HG03354 (cell line): ENCODE data around the gene FBXO46.
"Not testable (repeated sequence)": the region's sequence is repeated elsewhere in the genome, so short reads cannot be mapped to it uniquely, and the experiment has no call there.

Experiments used
- ATAC-seq: cut with Tn5 transposase; IDR thresholded peaks from one replicate; pipeline ENCODE4 v1.9.1; 2021; ENCODE audit warnings: mild to moderate bottlenecking; ENCODE audit not compliant: unreplicated experiment, poor library complexity, severe bottlenecking

Gene FBXO46

DNA sequence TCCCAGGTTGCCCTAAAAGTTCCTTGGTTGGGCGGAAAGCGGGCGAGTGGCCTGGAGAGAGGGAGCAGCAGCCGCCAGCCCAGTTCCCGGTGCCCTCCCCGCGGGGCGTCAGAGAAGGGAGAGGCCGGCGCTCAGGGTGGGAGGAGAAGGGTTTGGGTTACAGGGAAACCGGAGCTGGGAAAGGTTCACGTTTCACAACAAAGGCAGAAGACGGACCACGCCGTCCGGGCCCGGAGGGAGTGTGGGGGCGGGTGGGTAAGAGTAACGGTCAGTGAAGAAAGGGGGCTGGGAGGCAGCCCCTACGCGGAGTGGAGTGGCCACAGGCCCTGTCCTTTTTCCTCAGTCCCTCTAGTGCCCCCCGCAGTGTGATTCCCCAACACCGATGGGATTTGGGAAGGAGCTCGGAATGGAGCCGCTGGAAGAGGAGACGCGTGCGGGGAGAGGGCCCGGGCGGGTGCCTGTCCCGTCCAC lies 36.7 kb upstream of the FBXO46 start:
- ATAC-seq, result no peak

DNA sequence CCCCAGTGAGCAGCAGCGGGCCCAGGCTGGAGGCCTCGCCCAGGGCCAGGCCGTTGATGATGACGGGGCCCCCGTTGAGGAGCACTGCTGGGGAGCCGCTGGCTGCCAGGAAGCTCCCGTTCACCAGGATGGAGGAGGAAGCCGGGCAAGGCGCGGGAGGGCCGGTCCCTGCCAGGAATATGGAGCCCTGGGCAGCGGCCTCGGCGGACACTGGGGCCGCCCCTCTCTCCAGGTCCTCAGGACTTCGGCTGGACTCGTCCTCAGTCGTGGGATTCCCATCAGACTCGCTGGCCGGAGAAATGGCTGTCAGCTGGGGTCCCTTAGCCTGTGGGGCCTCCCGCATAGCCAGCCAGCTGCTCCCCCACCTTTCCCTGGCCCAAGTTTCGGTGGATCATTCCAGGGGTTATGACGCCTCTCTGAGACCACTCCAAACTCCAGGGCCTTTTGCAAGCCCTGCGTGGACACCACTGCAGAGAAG lies 36.2 kb upstream of the FBXO46 start:
- no peak for ATAC-seq

DNA sequence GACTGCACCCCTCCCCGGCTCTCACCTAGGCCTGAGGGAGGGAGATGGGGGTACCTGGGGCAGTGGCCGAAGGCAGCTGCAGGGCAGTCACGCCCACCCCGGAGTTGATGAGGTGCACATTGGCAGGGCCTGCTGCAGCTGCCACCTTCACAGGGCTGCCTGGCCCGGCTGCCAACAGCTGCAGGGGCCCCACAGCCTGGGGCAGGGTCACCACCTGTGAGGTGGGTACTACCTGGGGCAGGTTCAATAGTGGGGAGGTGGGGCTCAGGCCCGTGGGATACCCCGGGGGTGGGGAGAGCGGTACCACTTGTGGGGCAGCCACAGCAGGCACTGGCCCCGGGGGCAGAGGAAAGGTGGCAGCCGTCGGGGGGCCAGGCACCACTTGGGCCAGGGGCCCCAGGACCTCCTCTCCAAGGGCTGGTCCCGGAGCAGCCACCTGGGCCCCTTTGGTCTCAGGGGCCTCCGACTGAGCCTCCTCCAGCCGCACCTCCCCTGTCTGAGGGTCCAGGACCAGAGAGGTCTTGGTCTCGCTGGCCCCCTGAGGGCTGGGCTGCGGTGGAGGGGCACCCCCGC lies 35.7 kb upstream of the FBXO46 start:
- ATAC-seq, result no peak

DNA sequence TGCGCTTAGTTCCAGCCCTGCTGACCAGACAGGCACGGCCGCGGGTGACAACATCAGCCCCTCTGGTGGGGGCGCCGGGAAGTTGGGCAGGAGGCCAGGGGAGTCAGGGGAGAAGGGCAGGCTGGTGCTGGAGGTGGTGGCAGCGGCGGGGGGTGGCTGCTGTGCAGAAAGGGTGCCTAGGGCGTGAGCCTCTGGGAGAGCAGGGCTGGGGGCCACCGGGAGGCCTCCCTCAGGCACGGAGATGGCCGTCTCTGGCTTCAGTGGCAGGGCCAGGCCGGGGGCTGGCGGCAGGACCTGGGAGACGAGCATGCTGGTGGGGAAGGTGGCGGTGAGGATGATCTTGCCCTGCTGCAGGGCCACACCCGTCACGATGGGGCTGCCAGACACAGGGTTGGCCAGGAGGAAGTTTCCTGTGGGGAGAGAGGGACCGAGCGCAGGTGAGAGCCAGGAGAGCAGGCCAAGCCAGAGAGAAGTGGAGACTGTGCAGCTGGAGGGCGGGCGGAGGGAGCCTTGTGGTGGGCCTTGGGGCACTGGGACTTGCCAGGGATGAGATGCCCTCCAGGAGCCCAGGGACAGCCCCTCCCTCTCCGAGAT lies 35.1 kb upstream of the FBXO46 start:
- ATAC-seq, result no peak

DNA sequence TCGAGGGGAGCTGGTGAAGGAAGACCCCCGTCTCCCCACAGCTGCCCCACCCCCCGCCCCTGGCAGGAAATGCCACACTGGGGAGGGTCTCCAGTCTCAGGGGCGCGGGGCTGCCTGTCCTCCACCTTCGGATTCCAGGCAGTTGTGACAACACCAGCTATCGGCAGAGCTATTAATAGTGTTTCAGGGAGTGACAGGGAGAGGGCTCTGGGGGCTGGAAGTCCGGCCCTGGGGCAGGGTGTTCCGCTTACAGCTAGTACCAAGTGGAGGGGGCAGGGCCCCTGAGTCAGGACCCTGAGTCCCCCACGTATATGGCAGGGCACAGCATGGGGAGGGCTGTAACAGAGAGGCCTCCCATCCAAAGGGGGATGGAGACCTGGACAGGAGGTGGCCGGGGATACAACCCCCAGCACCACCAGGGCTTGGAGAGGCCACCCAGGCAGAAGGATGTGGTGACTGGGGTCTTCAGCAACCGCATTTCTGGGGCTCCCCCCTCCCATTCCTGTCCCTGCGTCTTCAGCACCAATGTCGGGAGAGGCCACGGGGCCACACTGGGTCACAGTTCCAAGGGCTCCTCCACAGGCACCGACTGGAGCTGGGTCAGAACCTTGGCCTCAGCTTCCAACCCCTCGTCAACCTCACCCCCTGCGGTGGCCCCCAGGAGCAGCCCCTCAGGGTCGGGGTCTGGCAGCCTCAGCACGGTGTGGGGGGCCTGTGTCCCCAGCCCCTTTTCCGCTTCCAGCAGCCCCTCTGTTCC lies 34.4 kb upstream of the FBXO46 start:
- no peak for ATAC-seq

DNA sequence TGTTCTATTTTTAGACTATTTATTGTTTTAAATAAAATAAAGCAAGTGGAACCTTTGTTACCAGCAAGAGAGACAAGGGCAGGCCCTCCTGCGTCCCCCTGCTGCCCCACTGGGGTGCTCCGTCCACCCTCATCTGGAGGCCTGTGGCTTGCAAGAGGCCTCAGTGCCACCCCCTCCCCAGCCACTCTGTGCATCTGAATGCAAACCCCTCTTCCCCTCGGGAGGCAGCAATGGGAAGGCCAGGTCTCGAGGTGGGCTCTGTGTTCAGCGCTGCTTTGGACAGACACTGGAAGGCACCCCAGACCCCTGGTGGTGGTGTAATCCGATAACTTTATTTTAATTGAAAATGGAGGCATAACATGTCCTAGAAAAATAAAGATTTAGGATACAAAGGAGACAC lies 33.8 kb upstream of the FBXO46 start:
- ATAC-seq, result no peak

DNA sequence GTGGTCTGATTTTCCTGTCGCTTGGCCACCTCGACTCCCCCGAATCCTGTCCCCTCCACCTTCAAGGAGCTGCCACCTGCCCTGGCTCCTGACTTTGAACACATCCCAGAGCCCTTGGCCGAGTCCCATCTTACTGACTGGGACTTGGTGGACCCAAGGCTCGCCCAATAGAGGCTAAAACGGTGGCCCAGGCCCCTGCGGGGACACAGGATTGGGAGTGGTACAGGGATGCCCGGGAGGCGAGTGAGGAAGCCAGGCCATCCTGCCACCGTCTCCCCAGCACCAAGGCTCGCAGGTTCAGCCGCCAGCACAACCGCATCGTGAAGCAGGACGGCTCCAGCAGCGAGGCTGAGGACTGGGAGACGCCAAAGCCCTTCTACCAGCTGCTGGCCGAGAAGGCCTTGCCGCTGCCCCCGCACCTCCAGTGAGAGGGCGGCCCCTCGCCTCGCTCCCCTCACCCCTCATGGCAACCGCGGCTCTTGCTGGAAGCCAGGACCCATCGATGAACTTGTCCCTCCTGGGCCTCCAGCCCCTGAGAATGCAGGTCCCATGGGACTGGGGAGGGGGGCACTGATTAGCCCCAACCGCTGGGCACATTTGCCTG lies 33.1 kb upstream of the FBXO46 start:
- ATAC-seq, result no peak

DNA sequence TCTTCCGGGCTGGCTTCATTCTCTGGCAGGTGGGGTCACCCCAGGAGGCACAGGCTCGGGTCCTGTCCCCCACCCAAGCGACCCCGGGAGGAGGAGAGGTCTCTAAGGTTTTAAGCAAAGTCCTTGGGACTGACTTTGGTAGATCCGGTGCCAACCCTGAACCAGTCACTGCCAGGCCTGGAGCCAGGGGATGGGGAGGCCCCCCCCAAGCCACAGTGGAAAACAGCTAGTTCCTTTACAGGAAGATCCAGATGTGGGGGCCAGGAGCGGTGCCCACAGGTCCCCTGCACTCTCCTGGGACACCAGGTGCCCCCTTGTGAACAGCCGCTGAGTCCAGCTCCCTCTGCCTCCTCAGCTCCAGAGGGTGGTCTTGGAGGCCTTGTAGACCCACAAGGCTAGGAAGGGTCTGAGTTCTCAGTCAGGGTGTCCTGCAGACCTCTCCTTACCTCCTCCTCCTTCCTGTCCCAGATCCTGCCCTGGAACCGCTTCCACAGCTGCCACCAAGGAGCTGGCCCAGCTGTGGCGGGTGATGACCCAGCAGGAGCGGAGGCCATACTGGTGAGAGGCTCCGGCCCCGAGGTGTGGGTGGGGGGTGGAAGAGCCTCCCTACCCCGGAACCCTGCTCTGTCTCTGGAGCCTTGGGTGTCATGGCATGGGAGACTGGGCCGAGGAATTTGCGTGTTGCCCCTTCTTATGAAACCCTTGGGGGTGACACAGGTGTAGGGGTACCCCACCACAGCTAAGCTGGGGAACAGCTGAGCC lies 32.4 kb upstream of the FBXO46 start:
- no peak for ATAC-seq

DNA sequence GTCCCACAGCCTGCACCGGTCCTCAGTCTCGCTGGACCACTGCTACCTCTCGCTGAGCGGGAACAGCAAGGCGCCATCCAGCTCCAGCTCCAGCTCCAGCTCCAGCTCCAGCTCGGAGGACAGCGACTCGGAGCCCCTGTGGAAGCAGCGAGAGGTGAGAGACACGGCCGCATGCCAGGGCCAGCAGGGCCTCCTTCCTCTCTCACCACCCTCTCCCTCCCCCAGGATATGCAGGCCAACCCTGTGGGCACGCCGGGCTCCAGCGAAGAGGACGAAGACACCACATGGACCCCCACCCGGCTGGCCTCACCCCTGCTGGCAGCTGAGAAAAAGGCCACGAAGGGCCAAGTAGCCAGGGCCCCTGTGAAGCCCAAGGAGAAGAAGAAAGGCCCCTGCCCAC lies 31.0 kb upstream of the FBXO46 start:
- ATAC-seq, result no peak

DNA sequence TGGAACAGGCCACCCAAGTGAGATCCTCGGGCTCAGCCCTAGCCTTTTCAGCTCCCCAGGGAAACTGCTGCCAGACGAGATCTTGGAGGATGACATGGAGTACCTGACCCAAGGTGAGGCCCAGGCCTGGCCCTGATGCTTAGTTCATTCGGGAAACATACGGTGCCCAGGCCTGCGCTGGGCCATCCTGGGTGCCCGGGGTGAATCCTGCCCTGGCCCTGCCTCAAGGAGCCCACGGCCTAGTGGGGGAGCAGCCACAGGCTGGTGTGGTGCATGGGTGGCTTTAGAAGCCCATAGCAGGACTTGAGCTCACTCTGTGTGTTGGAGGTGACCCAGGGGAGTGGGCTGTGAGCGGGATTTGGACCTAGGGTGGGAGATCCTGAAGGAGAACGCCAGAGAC lies 28.2 kb upstream of the FBXO46 start:
- ATAC-seq, result no peak

DNA sequence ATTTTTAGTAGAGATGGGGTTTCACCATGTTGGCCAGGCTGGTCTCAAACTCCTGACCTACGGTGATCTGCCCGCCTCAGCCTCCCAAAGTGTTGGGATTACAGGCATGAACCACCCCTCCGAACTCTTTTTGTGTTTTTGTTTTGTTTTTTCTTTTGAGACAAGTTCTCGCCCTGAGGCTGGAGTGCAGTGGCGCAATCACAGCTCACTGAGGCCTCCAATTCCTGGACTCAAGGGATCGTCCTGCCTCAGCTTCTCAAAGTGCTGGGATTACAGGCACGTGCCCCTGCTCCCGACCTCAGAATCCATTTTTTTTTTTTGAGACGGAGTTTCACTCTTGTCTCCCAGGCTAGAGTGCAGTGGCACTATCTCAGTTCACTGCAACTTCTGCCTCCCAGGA lies 27.0 kb upstream of the FBXO46 start:
- ATAC-seq, result no peak

DNA sequence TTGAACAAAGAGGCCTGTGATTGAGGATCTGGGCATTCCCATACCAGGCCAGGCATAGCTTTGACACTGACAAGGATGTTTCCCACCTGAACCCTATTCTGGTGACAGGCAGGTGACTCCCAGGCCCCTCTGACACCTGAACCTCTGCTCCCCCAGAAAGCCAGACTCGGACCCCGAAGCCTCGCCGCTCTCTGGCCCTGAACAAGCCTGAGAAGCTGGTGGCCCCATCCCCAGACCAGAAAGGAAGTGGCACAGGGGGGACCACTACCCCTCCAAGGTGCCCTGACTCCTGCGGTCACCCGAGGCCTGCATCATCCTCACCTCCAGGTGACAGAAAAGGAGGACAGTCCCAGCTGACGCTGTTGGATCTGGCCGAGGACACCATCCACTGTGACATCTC lies 23.6 kb upstream of the FBXO46 start:
- no peak for ATAC-seq

DNA sequence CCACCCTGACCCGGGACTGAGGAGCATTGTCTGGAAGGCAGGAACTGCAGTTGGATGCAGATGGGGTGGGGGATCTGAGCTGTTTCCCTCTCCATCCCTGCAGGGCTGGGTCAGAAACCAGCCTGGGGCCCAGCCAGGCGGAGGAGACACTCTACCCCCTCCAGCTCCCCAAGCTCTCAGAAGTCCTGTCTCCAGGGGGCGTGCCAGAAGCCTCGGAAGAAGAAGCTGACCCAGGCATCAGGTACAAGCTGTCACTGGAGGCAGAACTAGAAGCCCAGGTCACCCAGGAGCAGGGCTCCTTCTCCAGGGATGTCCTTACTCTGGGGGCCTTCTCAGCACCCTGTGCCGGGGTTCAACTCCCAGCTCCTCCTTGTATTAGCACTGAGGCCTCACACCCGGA lies 22.9 kb upstream of the FBXO46 start:
- ATAC-seq, result no peak

DNA sequence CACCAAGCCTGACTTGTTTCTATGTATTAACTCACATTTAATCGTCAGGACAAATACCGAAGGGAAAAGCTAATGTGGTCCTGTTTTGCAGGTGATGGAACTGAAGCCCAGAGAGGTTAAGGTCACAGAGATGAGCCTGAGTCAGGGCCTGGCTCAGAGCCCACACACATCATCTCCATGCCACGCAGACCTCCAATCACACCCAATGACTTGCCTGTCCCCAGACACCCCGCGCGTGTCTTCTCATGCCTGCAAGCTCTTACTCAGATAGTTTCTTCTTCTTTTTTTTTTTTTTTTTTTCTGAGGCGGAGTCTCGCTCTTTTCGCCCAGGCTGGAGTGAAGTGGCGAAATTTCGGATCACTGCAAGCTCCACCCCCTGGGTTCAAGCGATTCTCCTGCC lies 21.9 kb upstream of the FBXO46 start:
- ATAC-seq, result no peak

DNA sequence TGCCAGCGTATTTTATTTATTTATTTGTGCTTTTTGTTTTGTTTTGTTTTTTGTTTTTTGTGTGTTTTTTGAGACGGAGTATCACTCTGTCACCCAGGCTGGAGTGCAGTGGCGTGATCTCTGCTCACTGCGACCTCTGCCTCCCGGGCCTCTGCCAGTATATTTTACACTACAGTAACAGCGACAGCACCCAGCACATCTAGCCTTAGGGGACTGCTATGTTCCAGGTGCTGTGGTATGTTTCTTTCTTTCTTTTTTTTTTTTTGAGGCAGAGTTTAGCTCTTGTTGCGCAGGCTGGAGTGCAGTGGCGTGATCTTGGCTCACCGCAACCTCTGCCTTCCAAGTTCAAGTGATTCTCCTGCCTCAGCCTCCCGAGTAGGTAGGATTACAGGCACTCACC lies 20.8 kb upstream of the FBXO46 start:
- ATAC-seq, result not testable (repeated sequence)

DNA sequence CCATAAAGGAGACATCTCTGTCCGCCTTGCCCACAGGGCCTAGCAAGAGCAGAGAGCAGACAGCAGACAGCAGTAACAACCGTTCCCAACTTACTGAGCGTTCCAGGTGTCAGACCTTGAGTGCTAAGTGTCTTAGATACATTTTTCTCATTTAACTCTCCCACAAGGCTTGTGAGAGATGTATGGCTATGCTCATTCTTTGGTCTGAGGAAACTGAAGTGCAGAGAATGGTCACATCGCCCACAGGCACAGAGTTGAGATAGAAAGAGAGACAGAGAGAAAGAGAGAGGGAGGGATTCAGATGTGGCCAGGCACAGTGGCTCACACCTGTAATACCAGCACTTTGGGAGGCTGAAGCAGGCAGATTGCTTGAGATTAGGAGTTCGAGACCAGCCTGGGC lies 16.8 kb upstream of the FBXO46 start:
- ATAC-seq, result no peak

DNA sequence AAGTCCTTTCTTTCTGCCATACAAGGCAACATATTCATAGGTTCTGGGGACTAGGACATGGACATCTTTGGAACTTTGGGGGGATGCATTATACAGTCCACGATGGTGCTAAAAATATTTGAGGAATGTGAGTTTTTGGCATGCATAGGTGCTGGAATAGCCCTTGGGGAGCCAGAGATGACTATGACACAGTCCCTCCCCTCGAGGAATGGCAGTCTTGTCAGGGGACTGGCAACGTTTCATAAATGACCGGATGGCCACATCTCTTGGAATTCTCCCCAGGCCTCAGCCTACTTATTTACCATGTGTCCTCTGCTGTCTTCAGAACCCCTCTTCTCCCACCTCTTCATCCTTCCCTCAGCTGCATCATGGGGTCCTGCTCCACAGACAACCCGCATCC lies 16.2 kb upstream of the FBXO46 start:
- no peak for ATAC-seq

DNA sequence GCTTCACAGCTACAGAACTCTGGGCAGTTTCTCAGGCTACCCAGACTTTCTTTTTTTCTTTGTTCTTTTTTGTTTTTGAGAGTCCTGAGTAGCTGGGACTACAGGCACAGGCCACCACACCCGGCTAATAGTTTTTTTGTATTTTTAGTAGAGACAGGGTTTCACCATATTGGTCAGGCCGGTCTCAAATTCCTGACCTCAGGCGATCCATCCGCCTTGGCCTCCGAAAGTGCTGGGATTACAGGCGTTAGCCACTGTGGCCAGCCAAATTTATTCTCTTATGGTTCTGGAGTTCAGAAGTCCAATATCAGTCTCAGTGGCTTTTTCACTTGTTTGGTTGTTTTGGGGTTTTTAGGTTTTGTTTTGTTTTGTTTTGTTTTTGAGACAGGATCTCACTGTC lies 14.9 kb upstream of the FBXO46 start:
- ATAC-seq, result no peak

DNA sequence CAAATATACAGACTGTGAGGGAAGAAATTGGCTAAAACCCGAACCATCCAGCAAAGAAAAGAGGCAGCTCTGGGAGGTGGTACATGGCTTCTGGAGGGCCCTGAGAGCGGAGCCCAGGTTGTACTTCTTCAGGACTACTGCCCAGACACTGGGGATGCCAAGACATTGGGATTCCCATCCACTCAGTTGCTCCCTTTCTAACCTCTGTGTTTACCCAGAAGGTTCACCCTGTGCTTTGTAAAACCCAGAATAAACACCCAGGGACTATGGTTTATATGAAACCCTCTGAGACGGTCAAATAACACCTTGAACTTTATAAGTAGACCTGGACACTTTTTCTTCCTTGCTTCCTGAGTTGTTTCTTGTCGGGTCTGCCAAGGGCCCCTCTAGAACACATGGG lies 12.3 kb upstream of the FBXO46 start:
- no peak for ATAC-seq
